ENCODE measurements around the gene KHNYN.

DNA sequence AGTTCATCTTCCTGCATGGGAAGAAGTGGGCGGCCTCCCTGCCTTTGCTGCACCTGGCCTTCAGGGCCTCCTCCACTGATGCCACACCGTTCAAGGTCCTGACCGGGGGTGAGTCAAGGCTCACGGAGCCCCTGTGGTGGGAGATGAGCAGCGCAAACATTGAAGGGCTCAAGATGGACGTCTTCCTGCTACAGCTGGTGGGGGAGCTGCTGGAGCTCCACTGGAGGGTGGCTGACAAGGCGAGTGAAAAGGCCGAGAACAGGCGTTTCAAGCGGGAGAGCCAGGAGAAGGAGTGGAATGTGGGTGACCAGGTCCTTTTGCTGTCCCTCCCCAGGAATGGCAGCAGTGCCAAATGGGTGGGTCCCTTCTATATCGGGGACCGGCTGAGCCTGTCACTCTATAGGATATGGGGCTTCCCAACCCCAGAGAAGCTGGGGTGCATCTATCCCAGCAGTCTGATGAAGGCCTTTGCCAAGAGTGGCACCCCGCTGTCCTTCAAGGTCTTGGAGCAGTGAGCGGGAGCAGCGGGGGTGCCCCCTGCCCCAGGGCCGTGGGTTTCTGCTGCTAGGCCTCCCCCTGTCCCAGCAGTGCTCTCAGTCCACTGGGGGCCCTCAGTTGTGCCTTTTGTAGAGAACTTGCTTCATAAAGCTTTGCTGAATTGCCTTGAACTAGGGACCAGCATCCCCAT, 12.7 kb upstream of the KHNYN start:
- TF ChIP-seq, protein P1, sequence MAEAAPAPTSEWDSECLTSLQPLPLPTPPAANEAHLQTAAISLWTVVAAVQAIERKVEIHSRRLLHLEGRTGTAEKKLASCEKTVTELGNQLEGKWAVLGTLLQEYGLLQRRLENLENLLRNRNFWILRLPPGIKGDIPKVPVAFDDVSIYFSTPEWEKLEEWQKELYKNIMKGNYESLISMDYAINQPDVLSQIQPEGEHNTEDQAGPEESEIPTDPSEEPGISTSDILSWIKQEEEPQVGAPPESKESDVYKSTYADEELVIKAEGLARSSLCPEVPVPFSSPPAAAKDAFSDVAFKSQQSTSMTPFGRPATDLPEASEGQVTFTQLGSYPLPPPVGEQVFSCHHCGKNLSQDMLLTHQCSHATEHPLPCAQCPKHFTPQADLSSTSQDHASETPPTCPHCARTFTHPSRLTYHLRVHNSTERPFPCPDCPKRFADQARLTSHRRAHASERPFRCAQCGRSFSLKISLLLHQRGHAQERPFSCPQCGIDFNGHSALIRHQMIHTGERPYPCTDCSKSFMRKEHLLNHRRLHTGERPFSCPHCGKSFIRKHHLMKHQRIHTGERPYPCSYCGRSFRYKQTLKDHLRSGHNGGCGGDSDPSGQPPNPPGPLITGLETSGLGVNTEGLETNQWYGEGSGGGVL (tag by site-specific recombination; IDR thresholded peaks at IDR 0.05) = no peak
- TF ChIP-seq, protein P2, sequence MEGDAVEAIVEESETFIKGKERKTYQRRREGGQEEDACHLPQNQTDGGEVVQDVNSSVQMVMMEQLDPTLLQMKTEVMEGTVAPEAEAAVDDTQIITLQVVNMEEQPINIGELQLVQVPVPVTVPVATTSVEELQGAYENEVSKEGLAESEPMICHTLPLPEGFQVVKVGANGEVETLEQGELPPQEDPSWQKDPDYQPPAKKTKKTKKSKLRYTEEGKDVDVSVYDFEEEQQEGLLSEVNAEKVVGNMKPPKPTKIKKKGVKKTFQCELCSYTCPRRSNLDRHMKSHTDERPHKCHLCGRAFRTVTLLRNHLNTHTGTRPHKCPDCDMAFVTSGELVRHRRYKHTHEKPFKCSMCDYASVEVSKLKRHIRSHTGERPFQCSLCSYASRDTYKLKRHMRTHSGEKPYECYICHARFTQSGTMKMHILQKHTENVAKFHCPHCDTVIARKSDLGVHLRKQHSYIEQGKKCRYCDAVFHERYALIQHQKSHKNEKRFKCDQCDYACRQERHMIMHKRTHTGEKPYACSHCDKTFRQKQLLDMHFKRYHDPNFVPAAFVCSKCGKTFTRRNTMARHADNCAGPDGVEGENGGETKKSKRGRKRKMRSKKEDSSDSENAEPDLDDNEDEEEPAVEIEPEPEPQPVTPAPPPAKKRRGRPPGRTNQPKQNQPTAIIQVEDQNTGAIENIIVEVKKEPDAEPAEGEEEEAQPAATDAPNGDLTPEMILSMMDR (tag by site-specific recombination; IDR thresholded peaks at IDR 0.05) = no peak
- TF ChIP-seq, protein P3, sequence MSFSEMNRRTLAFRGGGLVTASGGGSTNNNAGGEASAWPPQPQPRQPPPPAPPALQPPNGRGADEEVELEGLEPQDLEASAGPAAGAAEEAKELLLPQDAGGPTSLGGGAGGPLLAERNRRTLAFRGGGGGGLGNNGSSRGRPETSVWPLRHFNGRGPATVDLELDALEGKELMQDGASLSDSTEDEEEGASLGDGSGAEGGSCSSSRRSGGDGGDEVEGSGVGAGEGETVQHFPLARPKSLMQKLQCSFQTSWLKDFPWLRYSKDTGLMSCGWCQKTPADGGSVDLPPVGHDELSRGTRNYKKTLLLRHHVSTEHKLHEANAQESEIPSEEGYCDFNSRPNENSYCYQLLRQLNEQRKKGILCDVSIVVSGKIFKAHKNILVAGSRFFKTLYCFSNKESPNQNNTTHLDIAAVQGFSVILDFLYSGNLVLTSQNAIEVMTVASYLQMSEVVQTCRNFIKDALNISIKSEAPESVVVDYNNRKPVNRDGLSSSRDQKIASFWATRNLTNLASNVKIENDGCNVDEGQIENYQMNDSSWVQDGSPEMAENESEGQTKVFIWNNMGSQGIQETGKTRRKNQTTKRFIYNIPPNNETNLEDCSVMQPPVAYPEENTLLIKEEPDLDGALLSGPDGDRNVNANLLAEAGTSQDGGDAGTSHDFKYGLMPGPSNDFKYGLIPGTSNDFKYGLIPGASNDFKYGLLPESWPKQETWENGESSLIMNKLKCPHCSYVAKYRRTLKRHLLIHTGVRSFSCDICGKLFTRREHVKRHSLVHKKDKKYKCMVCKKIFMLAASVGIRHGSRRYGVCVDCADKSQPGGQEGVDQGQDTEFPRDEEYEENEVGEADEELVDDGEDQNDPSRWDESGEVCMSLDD (tag by site-specific recombination; IDR thresholded peaks at IDR 0.05) = no peak
- no peak for TF ChIP-seq ZEB2 (tag by site-specific recombination; IDR thresholded peaks at IDR 0.05)
- no peak for TF ChIP-seq ZBTB17 (tag by site-specific recombination; IDR thresholded peaks at IDR 0.05)
- no peak for TF ChIP-seq ZNF24 (tag by site-specific recombination; IDR thresholded peaks at IDR 0.05)
- no peak for TF ChIP-seq MZF1 (tag by site-specific recombination; IDR thresholded peaks at IDR 0.05; ENCODE audit: borderline replicate concordance)
- TF ChIP-seq KLF16 (tag by site-specific recombination; IDR thresholded peaks at IDR 0.05) = no peak
- no peak for TF ChIP-seq ZNF274 (IDR thresholded peaks at IDR 0.05; ENCODE audit: low read length)
- TF ChIP-seq ZNF274 (tag by site-specific recombination; IDR thresholded peaks at IDR 0.05; ENCODE audit: borderline replicate concordance) = no peak
- TF ChIP-seq ZNF155 (tag by site-specific recombination; IDR thresholded peaks at IDR 0.05) = no peak
- TF ChIP-seq, protein P4, sequence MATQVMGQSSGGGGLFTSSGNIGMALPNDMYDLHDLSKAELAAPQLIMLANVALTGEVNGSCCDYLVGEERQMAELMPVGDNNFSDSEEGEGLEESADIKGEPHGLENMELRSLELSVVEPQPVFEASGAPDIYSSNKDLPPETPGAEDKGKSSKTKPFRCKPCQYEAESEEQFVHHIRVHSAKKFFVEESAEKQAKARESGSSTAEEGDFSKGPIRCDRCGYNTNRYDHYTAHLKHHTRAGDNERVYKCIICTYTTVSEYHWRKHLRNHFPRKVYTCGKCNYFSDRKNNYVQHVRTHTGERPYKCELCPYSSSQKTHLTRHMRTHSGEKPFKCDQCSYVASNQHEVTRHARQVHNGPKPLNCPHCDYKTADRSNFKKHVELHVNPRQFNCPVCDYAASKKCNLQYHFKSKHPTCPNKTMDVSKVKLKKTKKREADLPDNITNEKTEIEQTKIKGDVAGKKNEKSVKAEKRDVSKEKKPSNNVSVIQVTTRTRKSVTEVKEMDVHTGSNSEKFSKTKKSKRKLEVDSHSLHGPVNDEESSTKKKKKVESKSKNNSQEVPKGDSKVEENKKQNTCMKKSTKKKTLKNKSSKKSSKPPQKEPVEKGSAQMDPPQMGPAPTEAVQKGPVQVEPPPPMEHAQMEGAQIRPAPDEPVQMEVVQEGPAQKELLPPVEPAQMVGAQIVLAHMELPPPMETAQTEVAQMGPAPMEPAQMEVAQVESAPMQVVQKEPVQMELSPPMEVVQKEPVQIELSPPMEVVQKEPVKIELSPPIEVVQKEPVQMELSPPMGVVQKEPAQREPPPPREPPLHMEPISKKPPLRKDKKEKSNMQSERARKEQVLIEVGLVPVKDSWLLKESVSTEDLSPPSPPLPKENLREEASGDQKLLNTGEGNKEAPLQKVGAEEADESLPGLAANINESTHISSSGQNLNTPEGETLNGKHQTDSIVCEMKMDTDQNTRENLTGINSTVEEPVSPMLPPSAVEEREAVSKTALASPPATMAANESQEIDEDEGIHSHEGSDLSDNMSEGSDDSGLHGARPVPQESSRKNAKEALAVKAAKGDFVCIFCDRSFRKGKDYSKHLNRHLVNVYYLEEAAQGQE (tag by site-specific recombination; IDR thresholded peaks at IDR 0.05) = no peak
- TF ChIP-seq YY1 (tag by site-specific recombination; IDR thresholded peaks at IDR 0.05) = no peak

Measured in HEK293 (cell line).